NK-92 (cell line): Measurements from ENCODE around the gene SLC44A1.
"Not testable (repeated sequence)": the region's sequence is repeated elsewhere in the genome, so short reads cannot be mapped to it uniquely, and the experiment has no call there.

ENCODE experiments used
- DNase-seq: peaks from one replicate; lab custom pipeline; 2025; ENCODE audit not compliant: unreplicated experiment; lab: John Stamatoyannopoulos, UW

Gene SLC44A1

DNA sequence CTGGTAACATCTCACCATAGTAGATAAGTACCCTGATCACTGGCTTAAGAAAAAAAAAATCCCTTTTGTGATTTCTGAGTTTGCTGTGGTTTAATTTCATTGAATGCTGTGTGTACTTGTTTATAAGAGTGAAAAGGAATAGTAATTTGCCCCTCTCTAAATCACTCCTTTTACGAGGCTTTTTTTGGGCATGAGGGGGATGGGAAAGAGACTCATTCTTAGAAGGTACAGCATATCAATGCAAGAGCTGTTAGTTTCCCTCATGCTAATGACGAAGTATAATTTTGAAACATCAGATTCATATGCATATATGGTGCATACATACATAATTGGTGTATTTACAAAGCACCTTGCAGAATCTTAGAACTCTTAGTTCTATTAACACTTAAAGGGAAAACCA, 2.4 kb upstream of the SLC44A1 start:
- no peak for DNase-seq

DNA sequence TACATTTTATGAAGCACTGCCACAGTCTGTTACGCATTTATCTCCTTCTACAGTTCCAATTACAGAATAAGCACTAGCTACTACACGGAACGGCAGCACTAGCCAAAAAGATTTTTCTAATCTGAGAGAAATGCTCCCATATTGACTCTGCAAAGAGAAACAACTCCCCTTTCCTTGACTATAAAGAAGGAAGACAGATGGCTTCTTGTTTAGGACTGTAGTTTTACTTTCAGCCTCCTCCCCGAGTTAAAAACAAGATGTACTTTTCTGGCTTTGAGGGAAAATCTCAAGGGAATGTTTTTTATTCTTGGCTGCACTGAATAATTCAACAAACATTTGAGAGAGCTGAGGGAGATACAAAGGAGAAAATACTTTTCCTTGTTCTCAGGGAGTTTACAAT, 1.9 kb upstream of the SLC44A1 start:
- no peak for DNase-seq

DNA sequence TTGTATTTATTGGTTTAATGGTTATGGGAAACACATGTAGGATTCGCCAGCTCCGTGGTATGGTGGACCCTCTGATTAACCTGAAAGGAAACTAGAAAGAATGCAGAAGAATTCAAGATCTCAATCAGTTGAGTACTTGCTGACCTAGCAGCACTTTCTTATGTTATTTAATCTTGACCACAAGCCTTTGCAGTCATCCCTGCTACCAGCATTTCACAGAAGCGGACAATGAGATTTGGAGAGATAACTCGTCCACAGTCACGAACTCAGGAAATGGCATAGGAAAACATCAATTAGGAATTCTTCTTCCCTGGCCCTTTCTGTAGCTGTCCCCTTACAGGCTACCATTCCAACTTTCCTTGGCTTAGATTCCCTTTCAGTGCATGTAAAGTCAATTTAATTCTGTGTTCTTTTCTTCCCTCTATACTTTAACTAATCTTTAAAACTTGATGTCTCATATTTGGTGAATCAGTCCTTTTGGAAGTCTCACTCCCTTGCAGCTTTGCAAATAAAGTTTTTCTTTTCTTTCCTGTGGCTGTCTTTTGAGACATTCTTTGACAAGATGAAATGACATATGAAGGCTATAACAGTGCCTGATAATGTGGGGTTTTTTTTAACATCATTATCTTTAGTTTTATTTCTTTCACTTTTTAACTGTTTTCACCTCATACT, 1.3 kb upstream of the SLC44A1 start:
- no peak for DNase-seq

DNA sequence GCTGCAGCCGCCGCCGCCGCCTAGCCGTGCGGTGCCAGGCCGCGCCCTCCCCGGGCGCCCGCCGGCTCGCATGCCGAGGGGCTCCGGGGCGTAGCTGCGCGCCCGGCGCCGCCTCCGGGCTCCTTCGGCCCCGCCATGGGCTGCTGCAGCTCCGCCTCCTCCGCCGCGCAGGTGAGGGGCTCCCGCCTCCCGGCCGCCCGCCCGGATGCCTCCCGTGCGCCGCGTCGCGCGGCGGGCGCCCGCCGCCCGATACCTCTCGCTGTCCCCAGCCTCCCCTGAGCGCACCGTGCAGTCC, 230 bp downstream of the SLC44A1 start:
- no peak for DNase-seq

DNA sequence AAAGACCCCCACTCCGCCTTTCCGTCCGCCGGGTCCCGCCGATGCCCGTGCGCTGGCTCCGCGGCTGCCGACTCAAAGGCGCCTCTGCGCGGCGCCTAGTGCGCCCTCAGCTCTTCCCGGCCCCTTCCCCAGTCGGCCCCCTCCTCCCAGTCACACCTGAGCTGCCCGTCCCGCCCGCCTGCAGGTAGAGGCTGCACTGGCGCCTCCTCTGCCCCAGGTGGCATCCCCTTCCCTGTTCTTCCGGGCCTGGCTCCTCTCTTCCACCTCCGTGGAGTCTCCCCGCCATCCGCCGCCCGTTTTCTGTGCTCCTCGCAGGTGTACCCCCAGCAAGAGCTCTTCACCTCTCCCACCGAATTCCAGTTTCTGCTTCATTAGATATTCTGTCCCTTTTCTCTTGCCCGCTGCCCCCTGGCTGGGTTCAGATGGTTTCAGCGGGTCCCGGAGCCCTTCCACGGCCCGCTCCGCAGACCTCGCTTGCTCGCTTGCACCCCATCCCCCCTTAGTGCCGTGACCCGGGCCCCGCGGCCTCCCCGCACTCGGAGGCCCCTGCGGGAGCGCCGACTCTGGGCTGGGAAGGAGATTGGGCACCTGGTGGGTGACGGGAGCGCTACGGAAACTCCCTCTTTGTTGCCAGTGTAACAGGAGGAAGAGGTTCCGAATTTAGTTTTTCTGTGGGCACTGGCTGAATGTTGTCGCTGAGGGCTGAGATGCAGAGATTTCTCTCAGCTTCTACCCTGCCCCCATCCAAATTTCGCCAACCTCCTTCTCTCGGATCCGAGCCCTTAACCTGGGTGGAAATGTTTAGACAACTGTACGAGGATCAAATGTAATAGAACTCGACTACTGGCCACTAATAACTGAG, 809 bp downstream of the SLC44A1 start:
- no peak for DNase-seq

DNA sequence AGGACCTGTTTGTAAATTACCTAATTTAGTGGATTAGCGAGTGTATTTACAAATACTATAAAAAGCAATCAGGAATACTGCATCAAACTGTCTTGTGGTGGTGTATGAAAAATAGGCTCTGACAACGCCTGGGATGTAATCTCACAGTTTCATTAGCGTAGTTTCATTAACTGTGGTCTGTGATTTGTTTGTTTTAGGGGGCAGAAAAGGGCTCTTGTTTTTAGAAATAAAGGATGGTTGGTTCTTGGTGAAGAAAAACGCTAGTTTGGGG, 1.4 kb downstream of the SLC44A1 start:
- no peak for DNase-seq

DNA sequence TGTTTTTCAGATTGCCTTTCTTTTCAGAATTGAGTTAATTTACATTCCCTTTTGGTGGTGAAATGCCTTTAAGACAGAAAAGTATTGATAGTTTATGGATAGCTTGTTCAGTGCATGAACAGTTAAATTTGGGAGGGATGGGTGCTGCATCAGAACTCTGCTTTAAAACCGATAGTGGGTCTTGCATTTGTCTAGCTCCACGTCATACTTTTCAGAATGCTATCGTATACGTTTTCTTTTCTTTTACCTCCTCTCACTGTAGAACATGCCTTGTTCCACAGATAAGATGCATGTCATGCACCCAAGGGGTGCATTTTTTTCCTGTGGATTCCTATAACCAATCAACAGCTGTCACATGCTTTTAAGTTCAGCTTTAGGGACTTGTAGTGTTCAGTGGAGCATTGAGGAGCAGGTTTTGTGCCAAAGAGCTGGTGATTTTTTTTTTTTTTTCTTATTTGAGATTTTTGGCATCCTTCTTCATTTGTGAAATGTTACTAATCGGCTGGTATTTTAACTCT, 2.3 kb downstream of the SLC44A1 start:
- no peak for DNase-seq

DNA sequence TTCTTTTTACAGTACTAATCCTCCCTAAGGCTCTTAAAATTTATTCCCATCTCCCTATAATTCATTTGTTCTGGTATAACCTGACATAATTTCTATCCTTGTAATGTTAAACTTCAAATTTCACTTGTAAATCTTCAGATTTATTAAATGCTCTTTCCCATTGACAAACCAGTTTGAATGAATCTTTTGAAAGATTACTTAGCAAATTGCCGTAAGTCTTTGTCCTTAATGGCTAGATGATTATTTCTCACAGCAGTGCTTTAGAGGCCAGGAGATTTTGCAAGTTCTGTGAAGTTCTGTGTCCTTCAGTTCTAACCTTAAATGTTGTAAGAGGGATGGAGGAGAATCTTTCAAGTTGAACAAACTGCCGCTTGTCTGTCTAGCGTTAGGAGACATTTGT, 4.2 kb downstream of the SLC44A1 start:
- no peak for DNase-seq

DNA sequence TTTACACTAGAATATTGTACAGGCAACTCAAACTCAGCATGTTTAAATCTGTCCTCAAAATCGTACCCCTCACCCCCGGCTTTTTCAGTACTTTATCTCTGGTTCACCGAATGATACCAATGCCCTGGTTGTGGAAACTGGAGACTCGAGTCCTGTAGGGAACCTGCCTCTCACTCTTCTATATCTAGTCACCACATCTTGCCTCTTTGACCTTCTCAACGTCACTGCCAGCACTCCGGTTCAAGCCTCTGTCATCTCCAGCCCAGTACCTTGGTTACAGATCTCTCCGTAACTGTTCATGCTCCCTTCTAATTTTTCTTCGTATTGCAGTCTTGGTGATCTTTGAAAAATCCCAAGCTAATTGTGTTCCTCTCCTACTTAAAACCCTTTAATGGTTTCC, 6.7 kb downstream of the SLC44A1 start:
- no peak for DNase-seq

DNA sequence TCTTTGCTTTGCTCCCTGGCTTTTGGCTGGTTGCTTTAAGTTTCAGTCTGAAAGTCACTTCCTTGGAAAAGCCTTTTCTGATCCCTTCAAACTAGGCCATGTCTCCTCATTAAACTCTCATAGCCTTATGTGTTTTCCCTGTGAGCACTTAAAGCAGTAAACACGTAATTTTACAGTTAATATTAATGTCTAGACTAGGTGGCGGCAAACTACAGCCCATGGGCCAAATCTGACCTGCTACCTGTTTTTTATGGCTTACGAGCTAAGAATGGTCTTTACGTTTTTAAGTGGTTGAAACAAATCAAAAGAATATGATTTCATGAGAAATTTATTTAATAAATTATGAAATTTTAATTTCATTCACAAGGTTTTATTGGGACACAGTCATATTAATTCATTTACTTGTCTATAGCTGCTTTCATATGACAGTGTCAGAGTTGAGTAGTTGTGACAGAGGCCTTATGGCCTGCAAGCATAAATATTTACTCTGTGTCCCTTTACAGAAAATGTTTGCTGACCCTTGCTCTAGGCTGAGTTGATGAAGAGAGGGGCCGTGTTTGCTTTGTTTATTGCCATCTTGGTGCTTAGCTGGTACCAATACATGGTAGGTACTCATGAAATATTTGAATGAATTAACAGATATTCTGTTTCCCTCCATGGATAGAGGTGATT, 7.4 kb downstream of the SLC44A1 start:
- DNase-seq: no peak

DNA sequence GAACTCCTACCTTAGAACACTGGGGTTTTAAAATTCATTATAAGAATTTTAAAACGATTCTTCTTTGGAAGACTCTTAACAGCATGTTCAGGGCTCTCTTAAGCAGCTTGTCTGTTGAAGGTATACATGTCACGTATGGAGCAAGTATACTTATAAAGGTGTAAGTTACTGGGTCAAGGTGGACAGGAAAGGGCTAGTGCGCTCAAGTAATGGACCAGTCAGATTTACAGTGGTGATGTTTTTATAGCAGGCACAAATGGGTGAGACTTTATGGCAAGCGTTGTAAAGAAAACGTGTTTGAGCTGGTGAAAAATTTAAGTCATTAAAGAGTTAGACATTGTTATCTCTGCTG, 7.9 kb downstream of the SLC44A1 start:
- DNase-seq: no peak

DNA sequence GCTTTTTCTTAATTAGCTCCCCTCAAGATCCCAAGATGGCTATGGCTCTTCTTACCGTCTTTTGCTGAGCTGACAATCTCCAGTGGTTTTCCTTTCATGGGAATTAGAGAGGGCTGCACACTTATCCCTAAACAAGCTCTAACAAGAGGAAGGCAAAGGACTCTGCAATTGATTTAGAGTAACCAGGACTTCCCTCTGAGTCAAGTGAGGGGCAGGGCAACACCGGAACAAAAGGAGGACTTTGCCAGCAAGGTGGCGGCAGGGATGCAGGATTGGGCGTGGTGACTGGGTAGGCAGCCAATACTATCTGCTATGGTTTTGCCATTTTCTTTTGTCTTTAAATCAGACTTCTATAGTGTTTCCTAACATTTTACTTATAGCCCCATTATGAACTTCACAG, 9.8 kb downstream of the SLC44A1 start:
- no peak for DNase-seq

DNA sequence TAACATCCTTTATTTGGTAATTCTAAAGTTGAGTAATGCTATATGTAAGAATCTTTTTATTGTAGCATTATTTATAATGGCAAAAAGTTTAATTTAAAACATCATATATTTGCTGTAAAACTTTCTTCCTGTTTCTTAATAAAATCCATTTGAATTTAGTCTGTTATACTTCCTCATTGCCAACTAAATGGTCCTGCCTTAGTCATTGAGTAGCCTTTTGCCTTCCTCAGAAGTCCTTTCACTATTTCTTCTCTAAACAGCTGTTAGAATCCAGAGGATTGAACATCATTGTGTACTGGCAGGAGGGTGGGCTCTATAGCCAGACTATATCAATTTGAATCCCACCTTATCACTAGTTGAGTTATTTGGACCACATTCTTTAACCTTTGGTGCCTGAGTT, 11.0 kb downstream of the SLC44A1 start:
- DNase-seq: no peak

DNA sequence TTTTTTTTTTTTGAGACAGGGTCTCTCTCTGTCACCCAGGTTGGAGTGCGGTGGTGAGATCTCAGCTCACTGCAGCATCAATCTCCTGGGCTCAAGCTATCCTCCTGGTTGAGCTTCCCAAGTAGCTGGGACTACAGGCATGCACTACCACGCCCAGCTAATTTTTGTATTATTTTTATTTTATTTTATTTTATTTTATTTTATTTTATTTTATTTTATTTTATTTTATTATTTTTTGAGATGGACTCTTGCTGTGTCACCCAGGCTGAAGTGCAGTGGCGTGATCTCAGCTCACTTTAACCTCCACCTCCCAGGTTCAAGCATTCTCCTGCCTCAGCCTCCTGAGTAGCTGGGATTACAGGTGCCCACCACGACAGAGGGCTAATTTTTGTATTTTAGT, 12.1 kb downstream of the SLC44A1 start:
- DNase-seq: not testable (repeated sequence)

DNA sequence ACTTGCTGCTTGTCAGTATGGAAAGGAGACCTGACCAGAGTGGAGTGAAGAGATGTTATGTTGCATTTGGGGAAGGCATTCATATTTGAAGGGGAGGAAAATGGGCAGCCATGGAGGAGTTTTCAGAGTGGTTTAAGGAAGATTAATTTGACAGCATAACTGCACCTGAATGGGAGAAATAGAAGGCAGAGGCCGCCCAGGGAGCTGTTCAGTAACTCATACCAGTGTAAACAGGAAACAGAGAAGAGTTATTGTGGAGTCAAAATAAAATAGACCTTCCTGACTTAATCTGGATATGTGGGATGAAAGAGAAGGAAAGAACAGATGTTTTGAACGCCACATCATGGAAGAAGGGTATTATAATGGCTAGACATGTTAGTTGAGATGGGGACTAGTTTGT, 13.4 kb downstream of the SLC44A1 start:
- no peak for DNase-seq

DNA sequence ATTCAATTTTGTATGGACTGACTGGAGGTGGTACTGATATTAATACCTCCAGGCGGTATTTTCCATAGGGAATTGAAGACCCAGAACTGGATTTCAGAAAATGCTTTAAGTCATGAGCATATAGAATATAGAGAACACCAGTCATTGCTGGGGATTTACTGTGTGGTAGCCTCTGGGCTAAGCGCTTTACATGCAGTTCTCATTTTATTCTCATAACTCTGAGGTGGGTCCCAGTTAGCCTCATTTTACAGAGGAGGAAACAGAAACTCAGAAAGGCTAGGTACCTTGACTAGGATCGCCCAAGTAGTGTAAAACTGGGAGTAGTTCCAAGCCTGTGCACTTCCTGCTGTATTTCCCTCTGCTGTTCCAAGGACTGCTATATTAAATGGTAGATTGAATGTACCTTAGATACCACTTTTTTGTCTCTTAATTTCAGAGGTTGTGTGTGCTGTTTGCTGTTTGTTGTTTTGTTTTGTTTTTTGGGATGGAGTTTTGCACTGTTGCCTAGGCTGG, 13.8 kb downstream of the SLC44A1 start:
- no peak for DNase-seq

DNA sequence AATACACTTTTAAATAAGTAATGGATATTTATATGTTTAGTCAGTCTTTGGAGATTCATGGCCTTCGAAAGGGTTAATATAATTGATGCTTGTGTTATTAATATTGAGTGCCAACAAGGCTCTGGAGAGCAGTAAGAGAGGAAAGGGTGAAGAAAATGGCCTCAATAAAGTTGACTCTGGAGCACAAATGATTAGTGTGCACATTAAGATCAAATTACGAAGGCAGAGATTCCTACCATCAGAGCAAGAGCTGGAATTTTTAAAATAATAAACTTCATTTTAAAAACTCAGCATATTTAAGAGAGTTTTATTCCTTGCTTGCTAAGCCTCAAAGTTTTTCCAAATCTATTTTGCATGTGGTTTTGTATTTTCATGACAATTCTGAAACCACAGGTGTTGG, 14.8 kb downstream of the SLC44A1 start:
- no peak for DNase-seq

DNA sequence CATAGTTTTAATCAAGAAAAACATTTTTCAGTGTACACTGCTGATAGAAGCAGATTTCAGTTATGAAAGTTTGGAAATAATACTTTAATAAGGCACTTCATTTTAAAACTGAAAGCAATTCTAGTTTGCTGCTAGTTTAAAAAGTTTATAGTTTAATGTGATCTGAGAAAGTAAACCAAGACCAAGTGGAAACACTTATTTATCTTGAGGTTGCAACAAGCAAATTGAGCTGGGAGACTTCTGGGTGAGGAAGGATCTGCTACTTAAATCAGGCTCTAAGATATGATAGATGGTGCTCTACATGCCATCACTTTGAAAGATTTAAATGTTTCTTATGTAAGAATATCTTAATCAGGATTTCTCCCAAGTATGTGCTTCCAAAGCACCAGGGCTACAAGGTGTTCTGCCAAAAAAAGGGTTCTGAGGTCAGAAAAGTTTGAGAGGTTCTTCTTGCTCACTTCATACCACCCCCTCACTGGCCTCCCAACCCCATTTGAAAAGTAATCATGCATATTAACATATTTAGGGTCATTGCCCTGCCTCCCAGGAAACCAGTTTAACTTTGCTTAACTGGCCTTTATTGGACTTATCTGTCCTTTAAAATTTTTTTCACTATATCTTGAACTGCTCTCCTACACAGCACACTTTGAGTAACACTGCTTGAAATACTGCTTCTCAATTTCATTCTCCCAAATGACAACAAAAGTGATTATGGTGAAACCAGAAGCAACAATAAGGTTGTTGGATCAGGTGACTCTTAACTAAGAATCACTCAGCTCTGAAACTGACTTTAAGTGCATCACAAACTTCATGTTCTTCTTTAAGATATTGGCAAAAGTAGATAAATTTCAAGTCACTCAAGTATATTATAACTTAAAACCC, 15.5 kb downstream of the SLC44A1 start:
- DNase-seq: no peak

DNA sequence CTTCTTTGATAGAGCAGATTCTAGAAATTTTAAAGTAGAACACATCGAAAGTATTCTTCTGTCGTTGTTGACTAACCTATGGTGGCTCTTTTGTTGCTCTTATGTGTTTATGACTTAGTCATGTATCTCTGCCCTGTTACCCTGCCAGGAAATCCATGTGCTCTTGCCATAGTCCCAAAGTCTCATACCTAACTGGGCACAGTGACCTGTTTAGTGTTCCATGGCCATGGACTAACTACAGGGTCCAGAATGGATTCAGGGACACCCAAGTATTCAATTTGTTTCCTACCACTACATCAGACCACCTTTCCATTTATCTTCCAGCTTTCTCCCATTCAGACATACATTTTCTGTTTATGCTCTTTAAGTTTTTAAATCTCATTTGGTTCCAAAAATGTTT, 18.0 kb downstream of the SLC44A1 start:
- no peak for DNase-seq

DNA sequence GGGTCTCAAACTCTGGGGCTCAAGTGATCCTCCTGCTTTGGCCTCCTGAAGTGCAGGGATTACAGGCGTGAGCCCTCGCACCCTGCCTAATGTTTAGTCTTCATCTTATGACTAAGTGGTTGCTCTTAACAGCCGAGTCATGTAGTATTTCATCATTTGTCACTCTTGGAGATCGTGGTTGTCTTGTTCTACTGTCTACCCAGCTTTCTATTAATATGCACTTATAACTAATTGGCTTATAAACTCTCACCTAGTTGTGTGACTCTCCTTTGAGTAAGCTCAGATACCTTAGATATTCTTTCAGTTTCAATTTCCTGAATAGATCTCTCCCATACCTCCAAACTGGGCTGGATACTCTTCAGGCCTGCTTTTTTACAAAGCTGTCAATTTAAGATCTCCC, 19.9 kb downstream of the SLC44A1 start:
- no peak for DNase-seq

DNA sequence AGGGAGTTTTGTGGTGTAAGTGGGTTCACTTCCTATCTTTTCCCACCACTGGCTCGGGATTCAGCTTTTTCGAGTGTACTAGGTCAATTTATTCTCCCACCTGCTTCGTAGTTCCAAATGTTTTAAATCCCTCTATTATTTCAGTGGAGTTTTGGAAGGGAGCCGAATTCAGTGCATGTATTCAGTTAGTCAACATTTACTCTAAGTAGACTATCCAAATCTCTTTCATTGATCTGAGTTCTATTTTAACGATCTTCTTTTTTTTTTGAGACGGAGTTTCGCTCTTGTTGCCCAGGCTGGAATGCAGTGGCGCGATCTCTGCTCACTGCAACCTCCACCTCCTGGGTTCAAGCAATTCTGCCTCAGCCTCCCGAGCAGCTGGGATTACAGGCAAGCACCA, 23.8 kb downstream of the SLC44A1 start:
- DNase-seq: not testable (repeated sequence)
